Neuronal stem cell (in vitro differentiated cells): ENCODE results near the gene PDS5B.

Experiments
- DNase-seq: peaks from one replicate; pipeline ENCODE4 v3.0.0-alpha.2; 2013; ENCODE audit warnings: low spot score
- H2AFZ ChIP-seq: one replicate; pipeline ENCODE4 v1.6.1; 2013; ENCODE audit warnings: mild to moderate bottlenecking, low read length, inconsistent platforms
- H2AK5ac ChIP-seq: 2 replicates; pipeline ENCODE4 v1.6.1; 2013; ENCODE audit warnings: low read depth, mild to moderate bottlenecking, inconsistent platforms, low read length, moderate library complexity, mixed read lengths
- H2BK120ac ChIP-seq: 2 replicates; pipeline ENCODE4 v1.6.1; 2013; ENCODE audit warnings: low read depth, mild to moderate bottlenecking, inconsistent platforms, low read length, moderate library complexity, mixed read lengths
- H2BK12ac ChIP-seq: one replicate; pipeline ENCODE4 v1.6.1; 2013; ENCODE audit warnings: low read length, inconsistent platforms
- H2BK15ac ChIP-seq: 2 replicates; pipeline ENCODE4 v1.6.1; 2013; ENCODE audit warnings: mild to moderate bottlenecking, low read length, inconsistent platforms, mixed read lengths
- H2BK5ac ChIP-seq: one replicate; pipeline ENCODE4 v1.6.1; 2013; ENCODE audit warnings: inconsistent platforms, mild to moderate bottlenecking, low read length, moderate library complexity
- H3K14ac ChIP-seq: one replicate; pipeline ENCODE4 v1.6.1; 2013; ENCODE audit warnings: low read length, inconsistent platforms
- H3K18ac ChIP-seq: 2 replicates; pipeline ENCODE4 v1.6.1; 2013; ENCODE audit warnings: low read length, inconsistent platforms
- H3K23ac ChIP-seq: 2 replicates; pipeline ENCODE4 v1.6.1; 2013; ENCODE audit warnings: low read depth, mild to moderate bottlenecking, mixed read lengths, low read length, inconsistent platforms; ENCODE audit not compliant: poor library complexity
- H3K27ac ChIP-seq: replicated peaks from 3 replicates; pipeline ENCODE4 v1.5.1; 2013; ENCODE audit warnings: low read length, inconsistent platforms
- H3K27me3 ChIP-seq, 3 experiments: 2 replicates each; pipeline ENCODE4 v1.6.1; 2013; ENCODE audit warnings: low read length in 3 of 3, mild to moderate bottlenecking in 2 of 3, inconsistent platforms in 1 of 3, low read depth in 1 of 3, mixed read lengths in 1 of 3, moderate library complexity in 1 of 3; ENCODE audit not compliant: control insufficient read depth in 3 of 3, insufficient read depth in 3 of 3
- H3K36me3 ChIP-seq, 2 donors: replicated peaks in 1 of 2; 2 replicates each; pipeline ENCODE4 v1.6.1; 2013; ENCODE audit warnings: low read length in 2 of 2; ENCODE audit not compliant: control insufficient read depth in 2 of 2, insufficient read depth in 2 of 2
- H3K4ac ChIP-seq: 2 replicates; pipeline ENCODE4 v1.6.1; 2013; ENCODE audit warnings: inconsistent platforms, mild to moderate bottlenecking, low read length, moderate library complexity
- H3K4me1 ChIP-seq, 2 donors: 1 replicate in 1 of 2; 2 replicates in 1 of 2; pipeline ENCODE4 v1.6.1; 2013; ENCODE audit warnings: low read length in 2 of 2, low read depth in 1 of 2; ENCODE audit not compliant: control insufficient read depth in 2 of 2, insufficient read depth in 1 of 2
- H3K4me2 ChIP-seq: one replicate; pipeline ENCODE4 v1.6.1; 2013; ENCODE audit warnings: mild to moderate bottlenecking, low read length, inconsistent platforms; ENCODE audit not compliant: insufficient read depth, poor library complexity, severe bottlenecking
- H3K4me3 ChIP-seq, 2 donors: 2 replicates each; pipeline ENCODE4 v1.5.1; 2013; ENCODE audit warnings: low read length in 2 of 2, mild to moderate bottlenecking in 2 of 2, inconsistent platforms in 1 of 2, moderate library complexity in 1 of 2
- H3K79me1 ChIP-seq: one replicate; pipeline ENCODE4 v1.6.1; 2013; ENCODE audit warnings: low read depth, mild to moderate bottlenecking, inconsistent platforms, low read length, moderate library complexity
- H3K9ac ChIP-seq: one replicate; pipeline ENCODE4 v1.6.1; 2013; ENCODE audit warnings: mild to moderate bottlenecking, low read depth, low read length, inconsistent platforms; ENCODE audit not compliant: poor library complexity
- H3K9me3 ChIP-seq, 2 donors: replicated peaks in 1 of 2; 2 replicates each; pipeline versions ENCODE3 to v1.6.1; 2013; ENCODE audit warnings: low read length in 2 of 2, mild to moderate bottlenecking in 2 of 2, inconsistent platforms in 1 of 2, low read depth in 1 of 2, mixed read lengths in 1 of 2, moderate library complexity in 1 of 2; ENCODE audit not compliant: control insufficient read depth in 2 of 2, insufficient read depth in 1 of 2
- H4K8ac ChIP-seq: one replicate; pipeline ENCODE4 v1.6.1; 2013; ENCODE audit warnings: low read depth, mild to moderate bottlenecking, inconsistent platforms, low read length, moderate library complexity
- H4K91ac ChIP-seq: one replicate; pipeline ENCODE4 v1.6.1; 2013; ENCODE audit warnings: low read length, low read depth, mild to moderate bottlenecking, inconsistent platforms; ENCODE audit not compliant: poor library complexity
- WGBS, 2 donors: extraction: QIAGEN DNeasy Blood & Tissue Kit; methylation state at CpG; one replicate each; pipeline ENCODE4 v1.1.7; 2013; ENCODE audit warnings: missing lambda C conversion rate in 2 of 2, mixed read lengths in 1 of 2; ENCODE audit not compliant: insufficient read length in 2 of 2, insufficient replicate concordance in 1 of 2; ENCODE audit errors: extremely low coverage in 2 of 2; 5-methylcytosine and 5-hydroxymethylcytosine counted together

The PDS5B gene

DNA sequence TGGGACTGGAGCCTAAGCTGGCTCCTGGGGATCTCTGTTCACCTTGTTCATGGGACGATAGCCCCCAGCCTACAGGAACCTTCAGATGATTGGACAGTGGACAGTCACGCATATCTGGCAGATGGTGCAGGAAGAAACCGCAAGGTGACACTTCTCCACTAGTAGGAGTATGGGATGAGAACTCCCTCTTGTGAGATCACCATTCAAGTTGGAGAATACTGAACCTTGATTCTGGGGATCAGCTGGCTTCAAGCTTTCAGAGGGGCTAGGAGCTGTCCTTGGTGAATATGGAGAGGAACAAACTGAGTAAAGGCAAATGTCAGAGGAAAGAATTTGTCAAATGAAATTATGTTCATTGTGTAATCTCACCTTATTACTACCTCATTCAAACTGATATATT lies 204.5 kb downstream of the PDS5B start:
- no peak overlapping the region for H2BK5ac ChIP-seq
- WGBS, 2 donors: no CpG with 5 or more reads among the region's 3 CpGs
- no peak overlapping the region for H3K4me3 ChIP-seq
- H2BK12ac ChIP-seq: no peak overlapping the region
- no peak overlapping the region for H2AK5ac ChIP-seq
- no peak overlapping the region for H3K14ac ChIP-seq
- H3K79me1 ChIP-seq: no peaks in the 10 kb centered on the region
- H3K9me3 ChIP-seq: no peaks in the 10 kb centered on the region
- H3K18ac ChIP-seq: no peak overlapping the region
- no peak overlapping the region for H4K91ac ChIP-seq
- no peak overlapping the region for H3K4me2 ChIP-seq
- H3K36me3 ChIP-seq: no peaks in the 10 kb centered on the region
- no peak overlapping the region for H3K4ac ChIP-seq
- H3K27ac ChIP-seq: no peak overlapping the region
- H2BK15ac ChIP-seq: no peak overlapping the region
- no peak overlapping the region for H2AFZ ChIP-seq
- no peaks in the 10 kb centered on the region for H3K4me1 ChIP-seq
- H3K23ac ChIP-seq: no peak overlapping the region
- H4K8ac ChIP-seq: no peak overlapping the region
- no peaks in the 10 kb centered on the region for H3K27me3 ChIP-seq
- no peak overlapping the region for H2BK120ac ChIP-seq
- no peak for DNase-seq
- no peak overlapping the region for H3K9ac ChIP-seq

DNA sequence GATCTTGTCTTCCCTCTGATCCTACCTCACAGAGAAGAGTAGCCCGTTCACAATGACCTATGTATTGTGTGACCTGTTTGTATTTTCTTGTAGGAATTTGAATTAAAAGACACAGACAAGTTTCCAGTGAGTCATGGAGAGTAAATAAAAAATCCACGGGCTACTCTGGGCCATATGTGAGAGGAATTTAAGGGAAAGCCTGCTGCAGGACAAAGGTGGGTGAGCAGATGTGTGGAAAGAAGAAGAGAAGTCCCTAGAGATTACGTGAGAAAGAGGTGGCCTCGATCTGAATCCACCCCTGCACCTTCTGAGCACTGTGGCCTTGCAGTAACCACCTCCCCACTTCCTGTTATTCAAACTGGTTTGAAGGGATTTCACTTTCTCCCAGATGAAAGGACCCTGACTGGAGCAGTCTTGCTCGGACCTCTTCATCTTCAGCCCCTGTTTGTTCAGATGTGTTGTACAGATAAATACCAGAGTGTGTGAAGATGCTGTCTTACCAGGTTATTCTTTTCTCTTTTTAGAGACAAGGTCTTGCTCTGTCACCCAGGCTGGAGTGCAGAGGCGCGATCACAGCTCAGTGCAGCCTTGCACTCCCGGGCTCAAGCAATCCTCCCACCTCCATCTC lies 205.4 kb downstream of the PDS5B start:
- no CpG with 5 or more reads among the region's 8 CpGs for WGBS, 2 donors
- H2AK5ac ChIP-seq: no peak overlapping the region

DNA sequence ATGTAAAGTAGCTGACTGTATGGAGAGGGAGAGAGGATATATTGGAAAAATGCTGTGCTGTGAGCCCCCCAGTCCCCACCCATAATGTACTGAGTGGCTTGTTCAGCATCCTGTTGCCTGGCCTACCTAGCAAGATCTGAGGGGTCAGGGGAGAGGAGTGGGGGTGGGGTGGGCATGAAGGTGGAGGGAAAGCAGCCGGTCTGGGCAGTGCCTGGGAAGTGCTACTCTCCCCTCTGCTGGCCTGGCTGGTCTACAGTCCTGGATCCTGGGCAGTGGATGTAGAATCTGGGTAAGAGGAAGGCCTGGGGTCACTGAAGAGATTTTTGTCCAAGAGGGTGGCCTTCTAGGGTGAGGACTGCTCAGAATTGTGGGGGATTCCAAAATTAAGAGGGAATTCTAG lies 210.5 kb downstream of the PDS5B start:
- Histone ChIP-seq H3K4me1 (peaks cover 0 to 2% of the 10 kb centered on the region in 2 donors), H3K27ac (no peak overlapping the region), H3K36me3 (no peaks in the 10 kb centered on the region), H2BK120ac (no peak overlapping the region), H2BK15ac (no peak overlapping the region), H3K9ac (no peak overlapping the region), H3K9me3 (no peaks in the 10 kb centered on the region), H2BK5ac (no peak overlapping the region), H4K91ac (no peak overlapping the region), H3K4me2 (no peak overlapping the region), H2BK12ac (no peak overlapping the region), H3K4ac (no peak overlapping the region), H4K8ac (no peak overlapping the region), H2AFZ (no peak overlapping the region), H3K4me3 (no peak overlapping the region), H2AK5ac (no peak overlapping the region), H3K23ac (no peak overlapping the region), H3K18ac (peak overlapping the region; percentile 48), H3K79me1 (no peaks in the 10 kb centered on the region), H3K27me3 (no peaks in the 10 kb centered on the region), H3K14ac (no peak overlapping the region)
- no peak for DNase-seq
- no CpG with 5 or more reads among the region's 1 CpG for WGBS, 2 donors

More for the DNA sequence above, 205.4 kb downstream of the PDS5B start:
- no peak overlapping the region for H3K4ac ChIP-seq
- no peak overlapping the region for H3K18ac ChIP-seq
- no peaks in the 10 kb centered on the region for H3K36me3 ChIP-seq
- no peak overlapping the region for H2AFZ ChIP-seq
- no peak overlapping the region for H3K9ac ChIP-seq
- no peaks in the 10 kb centered on the region for H3K79me1 ChIP-seq
- no peaks in the 10 kb centered on the region for H3K9me3 ChIP-seq
- no peak overlapping the region for H3K4me2 ChIP-seq
- no peak overlapping the region for H4K8ac ChIP-seq
- no peaks in the 10 kb centered on the region for H3K27me3 ChIP-seq
- H4K91ac ChIP-seq: no peak overlapping the region
- no peak overlapping the region for H2BK15ac ChIP-seq
- H2BK120ac ChIP-seq: no peak overlapping the region
- no peak overlapping the region for H2BK12ac ChIP-seq
- no peak overlapping the region for H3K27ac ChIP-seq
- no peak for DNase-seq
- H3K23ac ChIP-seq: no peak overlapping the region
- no peaks in the 10 kb centered on the region for H3K4me1 ChIP-seq
- H3K4me3 ChIP-seq: no peak overlapping the region
- H3K14ac ChIP-seq: no peak overlapping the region
- H2BK5ac ChIP-seq: no peak overlapping the region

- H3K9ac ChIP-seq: no peak overlapping the region
- H3K9me3 ChIP-seq: peaks cover 0 to 2% of the 10 kb centered on the region in 2 donors
- H2AK5ac ChIP-seq: no peak overlapping the region
- no peaks in the 10 kb centered on the region for H3K79me1 ChIP-seq
- no peak overlapping the region for H3K4me2 ChIP-seq
- no peak overlapping the region for H3K14ac ChIP-seq
- no peak overlapping the region for H2BK5ac ChIP-seq
- H2AFZ ChIP-seq: peak overlapping the region; percentile 47
- no peak overlapping the region for H3K4ac ChIP-seq
- H2BK120ac ChIP-seq: no peak overlapping the region
- no peak overlapping the region for H3K23ac ChIP-seq
- no peak for DNase-seq
- no peak overlapping the region for H2BK15ac ChIP-seq
- peaks cover 0 to 2% of the 10 kb centered on the region in 2 donors for H3K4me1 ChIP-seq
- no peak overlapping the region for H3K27ac ChIP-seq
- no peak overlapping the region for H4K8ac ChIP-seq
- H3K4me3 ChIP-seq: no peak overlapping the region
- no peak overlapping the region for H2BK12ac ChIP-seq
- WGBS, 2 donors: no CpG with 5 or more reads among the region's 3 CpGs
- H3K36me3 ChIP-seq: no peaks in the 10 kb centered on the region
- no peak overlapping the region for H3K18ac ChIP-seq
- no peaks in the 10 kb centered on the region for H3K27me3 ChIP-seq
- H4K91ac ChIP-seq: no peak overlapping the region
Measured at GRCh38 chr13:32802159-32802558, 215.9 kb downstream of the PDS5B start.
